ENCODE data around the gene LSR. TPM values are rescaled to one million over a fixed set of nuclear protein-coding genes. Genes with fewer than 3 reads are reported as not detected.

LSR gene, protein sequence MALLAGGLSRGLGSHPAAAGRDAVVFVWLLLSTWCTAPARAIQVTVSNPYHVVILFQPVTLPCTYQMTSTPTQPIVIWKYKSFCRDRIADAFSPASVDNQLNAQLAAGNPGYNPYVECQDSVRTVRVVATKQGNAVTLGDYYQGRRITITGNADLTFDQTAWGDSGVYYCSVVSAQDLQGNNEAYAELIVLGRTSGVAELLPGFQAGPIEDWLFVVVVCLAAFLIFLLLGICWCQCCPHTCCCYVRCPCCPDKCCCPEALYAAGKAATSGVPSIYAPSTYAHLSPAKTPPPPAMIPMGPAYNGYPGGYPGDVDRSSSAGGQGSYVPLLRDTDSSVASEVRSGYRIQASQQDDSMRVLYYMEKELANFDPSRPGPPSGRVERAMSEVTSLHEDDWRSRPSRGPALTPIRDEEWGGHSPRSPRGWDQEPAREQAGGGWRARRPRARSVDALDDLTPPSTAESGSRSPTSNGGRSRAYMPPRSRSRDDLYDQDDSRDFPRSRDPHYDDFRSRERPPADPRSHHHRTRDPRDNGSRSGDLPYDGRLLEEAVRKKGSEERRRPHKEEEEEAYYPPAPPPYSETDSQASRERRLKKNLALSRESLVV
- total RNA-seq, result 10 to 100 TPM; 24.2 to 41.1 TPM

DNA sequence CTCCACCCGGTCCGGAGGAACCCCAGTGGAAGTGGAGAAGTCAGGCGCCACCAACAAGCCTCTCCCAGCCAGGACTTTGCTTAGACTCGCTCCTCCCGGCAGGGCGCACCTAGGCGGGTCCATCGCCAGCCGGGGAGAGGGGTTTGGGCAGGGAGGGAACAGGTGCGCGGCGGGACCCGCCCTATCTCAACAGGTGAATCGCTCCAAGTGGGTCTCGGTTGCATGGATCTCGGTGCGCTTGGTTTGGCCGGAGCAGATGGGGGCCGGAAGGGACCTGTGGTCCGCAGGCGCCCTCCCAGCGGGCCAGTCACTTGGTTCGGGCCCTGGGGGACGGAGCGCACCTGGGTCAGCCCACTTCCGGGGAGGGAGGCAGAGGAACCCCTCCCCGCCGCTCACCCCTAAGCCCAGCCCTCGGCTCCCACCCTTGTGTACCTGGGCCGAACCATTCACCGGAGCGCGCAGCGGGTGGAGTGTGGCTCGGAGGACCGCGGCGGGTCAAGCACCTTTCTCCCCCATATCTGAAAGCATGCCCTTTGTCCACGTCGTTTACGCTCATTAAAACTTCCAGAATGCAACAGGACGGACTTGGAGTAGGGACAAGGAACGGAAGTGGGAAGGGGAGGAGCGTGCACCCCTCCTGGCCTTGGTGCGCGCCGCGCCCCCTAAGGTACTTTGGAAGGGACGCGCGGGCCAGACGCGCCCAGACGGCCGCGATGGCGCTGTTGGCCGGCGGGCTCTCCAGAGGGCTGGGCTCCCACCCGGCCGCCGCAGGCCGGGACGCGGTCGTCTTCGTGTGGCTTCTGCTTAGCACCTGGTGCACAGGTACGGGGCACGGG lies at the start of gene LSR:
TSS of gene LSR (plus strand) at position 693 of the 836 bp plus-strand sequence. CDS start at position 714, 21 bp downstream.
- peaks cover 25% of the 10 kb centered on the region for H3K27me3 Mint-ChIP-seq (ENCODE audit: low read depth)
- peaks cover 8 to 10% of the 10 kb centered on the region in 2 donors for H3K36me3 Mint-ChIP-seq (ENCODE audit: insufficient read depth in 2 of 2)
- H3K4me3 Mint-ChIP-seq, result peak within 1 kb of the TSS; percentile 90 to 96
- peak; percentile 85 to 86 for DNase-seq
- ATAC-seq (replicated peaks in 1 of 2), result peak; percentile 93
- H3K9me3 Mint-ChIP-seq, result peaks cover 0 to 5% of the 10 kb centered on the region in 2 donors
- H3K27ac Mint-ChIP-seq, result peak within 1 kb of the TSS; percentile 92
- peaks cover 34% of the 10 kb centered on the region for H3K4me1 Mint-ChIP-seq (ENCODE audit: low read depth)

DNA sequence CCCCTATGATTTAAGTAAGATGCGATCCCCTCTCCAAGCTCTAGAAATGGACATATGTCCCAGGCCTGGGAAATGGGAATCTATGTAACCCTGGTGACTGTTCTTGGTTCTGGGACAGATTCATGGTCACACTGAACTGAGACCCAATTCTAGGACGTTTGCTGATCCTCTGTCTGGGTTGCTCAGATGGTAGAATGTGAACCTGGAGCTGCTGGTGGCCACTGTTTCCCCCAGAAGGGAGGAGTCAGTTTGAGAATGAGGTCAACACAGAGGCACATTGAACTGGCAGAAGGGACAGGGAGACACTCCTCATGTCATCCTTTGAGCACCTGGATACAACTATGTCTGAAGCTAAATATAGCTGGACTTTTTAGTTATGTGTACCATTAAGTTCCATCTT lies 49.3 kb upstream of the LSR start:
- Mint-ChIP-seq H3K4me3 (no peak overlapping the region), H3K9me3 (no peaks in the 10 kb centered on the region), H3K27me3 (ENCODE audit: low read depth) (no peaks in the 10 kb centered on the region), H3K27ac (no peak overlapping the region), H3K36me3 (ENCODE audit: insufficient read depth in 2 of 2) (peaks cover 0 to 1% of the 10 kb centered on the region in 2 donors), H3K4me1 (ENCODE audit: low read depth) (peaks cover 46% of the 10 kb centered on the region)
- ATAC-seq (replicated peaks in 1 of 2) (no peak), DNase-seq (no peak)

DNA sequence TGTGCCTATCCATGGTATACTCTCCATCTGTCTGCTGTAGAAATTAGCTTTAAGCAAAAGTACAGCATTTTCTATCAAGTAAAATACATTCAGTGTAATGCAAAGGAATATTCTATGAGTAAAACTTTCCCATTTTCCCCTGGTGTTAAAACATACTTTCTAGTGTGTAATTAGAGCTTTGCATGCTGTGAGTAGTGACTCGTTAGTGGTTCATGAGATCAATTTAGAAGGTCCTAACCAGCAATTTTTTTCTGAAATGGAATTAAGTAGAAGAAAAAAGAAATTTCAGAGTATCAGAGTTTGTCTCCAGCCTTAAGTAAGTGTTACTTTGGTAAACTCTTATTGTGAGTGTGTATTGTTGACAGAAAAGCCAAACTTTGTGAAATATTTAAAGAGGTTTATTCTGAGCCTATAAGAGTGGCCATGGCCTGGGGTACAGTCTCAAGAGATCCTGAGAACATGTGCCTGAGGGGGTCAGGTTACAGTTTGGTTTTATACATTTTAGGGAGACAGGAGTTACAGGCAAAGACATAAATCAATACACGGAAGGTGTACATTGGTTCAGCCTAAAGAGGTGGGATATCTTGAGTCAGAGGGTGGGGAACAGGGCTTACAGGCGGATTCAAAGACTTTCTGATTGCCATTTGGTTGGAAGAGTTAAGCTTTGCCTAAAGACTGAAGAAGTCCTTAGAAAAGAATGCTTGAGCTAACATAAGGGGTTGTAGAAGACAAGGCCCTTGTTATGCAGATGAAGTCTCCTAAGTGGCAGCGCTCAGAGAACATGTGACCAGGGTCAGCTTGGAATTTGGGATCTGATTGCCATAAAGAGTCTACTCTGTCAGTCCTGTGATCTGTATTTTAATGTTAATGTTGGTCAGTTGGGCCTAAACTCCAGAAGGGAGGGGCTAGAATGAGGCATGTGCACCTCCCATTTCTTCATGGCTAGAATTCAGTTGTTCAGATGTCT lies 45.8 kb upstream of the LSR start:
- no peak overlapping the region for H3K4me3 Mint-ChIP-seq

DNA sequence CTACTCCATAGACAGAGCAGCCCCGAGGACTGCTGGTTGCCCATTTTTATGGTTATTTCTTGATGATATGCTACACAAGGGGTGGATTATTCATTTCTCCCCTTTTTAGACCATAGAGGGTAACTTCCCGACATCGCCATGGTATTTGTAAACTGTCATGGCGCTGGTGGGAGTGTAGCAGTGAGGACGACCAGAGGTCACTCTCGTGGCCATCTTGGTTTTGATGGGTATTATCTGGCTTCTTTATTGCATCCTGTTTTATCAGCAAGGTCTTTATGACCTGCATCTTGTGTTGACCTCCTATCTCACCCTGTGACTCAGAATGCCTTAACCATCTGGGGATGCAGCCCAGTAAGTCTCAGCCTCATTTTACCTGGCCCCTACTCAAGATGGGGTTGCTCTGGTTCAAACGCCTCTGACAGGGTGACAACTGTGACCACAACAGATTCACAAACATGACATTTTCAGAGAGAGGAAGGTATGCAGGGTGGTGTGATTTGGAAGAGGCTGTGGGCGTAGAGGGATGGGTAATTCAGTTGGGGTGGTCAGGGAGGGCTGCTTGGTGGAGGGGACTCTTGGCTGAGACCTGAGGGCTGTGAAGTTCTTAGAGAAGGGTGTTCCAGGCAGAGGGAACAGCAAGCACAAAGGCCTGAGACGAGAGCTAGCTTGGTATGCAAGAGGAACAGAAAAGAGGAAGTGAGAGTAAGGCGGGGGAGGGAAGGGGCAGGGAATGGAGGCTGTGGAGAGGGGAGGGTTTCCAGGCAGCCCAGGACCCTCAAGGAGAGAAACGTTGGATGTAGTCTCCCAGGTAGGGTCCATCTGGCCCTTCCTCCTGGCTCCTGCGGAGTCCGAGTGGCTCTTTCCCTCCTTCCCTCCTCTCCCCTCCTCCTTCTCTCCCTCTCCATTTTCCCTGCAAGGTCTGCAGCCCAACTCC lies 43.7 kb upstream of the LSR start:
- Mint-ChIP-seq H3K4me3 (peak overlapping the region; percentile 66), H3K27me3 (ENCODE audit: low read depth) (no peaks in the 10 kb centered on the region), H3K4me1 (ENCODE audit: low read depth) (peaks cover 81% of the 10 kb centered on the region), H3K27ac (peak overlapping the region; percentile 90), H3K9me3 (no peaks in the 10 kb centered on the region), H3K36me3 (ENCODE audit: insufficient read depth in 2 of 2) (peaks cover 0 to 2% of the 10 kb centered on the region in 2 donors)
- peak; percentile 43 for ATAC-seq (replicated peaks in 1 of 2)
- peak in 1 of 2 donors; percentile 23 for DNase-seq

More for the DNA sequence above, 45.8 kb upstream of the LSR start:
- H3K4me1 Mint-ChIP-seq (ENCODE audit: low read depth), result peaks cover 81% of the 10 kb centered on the region
- peaks cover 0 to 1% of the 10 kb centered on the region in 2 donors for H3K36me3 Mint-ChIP-seq (ENCODE audit: insufficient read depth in 2 of 2)
- H3K9me3 Mint-ChIP-seq, result no peaks in the 10 kb centered on the region
- H3K27ac Mint-ChIP-seq, result peak overlapping the region; percentile 43
- ATAC-seq (replicated peaks in 1 of 2) (no peak), DNase-seq (no peak)
- H3K27me3 Mint-ChIP-seq (ENCODE audit: low read depth), result no peaks in the 10 kb centered on the region

DNA sequence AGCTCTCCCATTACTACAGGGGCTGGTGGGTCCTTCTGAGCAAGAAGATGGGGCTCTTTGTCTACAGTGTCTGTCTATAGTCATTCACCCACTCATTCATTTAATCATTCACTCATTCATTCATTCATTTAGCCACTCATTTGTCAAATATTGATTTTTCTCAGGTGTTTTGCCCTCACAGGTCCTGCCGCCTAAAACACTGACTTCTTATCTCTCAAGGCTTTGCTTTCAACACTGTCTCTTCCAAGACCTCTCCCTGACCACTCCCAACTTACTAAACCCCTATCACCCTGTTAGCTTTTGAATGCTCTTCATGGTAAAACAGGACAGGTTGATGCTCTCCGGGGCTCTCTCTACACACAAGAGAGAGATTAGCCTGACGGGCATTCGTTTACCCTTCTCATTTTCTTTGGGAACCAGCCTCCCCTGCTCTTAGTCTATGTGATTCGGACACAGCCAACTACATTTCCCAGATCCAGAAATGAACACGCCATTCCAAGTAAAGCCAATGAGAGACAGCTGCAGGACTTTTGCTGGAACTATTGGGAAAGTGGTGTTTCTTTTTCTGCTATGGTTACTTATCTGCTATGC lies 43.0 kb upstream of the LSR start:
- Mint-ChIP-seq H3K36me3 (ENCODE audit: insufficient read depth in 2 of 2) (peaks cover 0 to 2% of the 10 kb centered on the region in 2 donors), H3K4me1 (ENCODE audit: low read depth) (peaks cover 85% of the 10 kb centered on the region), H3K9me3 (no peaks in the 10 kb centered on the region), H3K4me3 (peak overlapping the region; percentile 66), H3K27ac (peak overlapping the region; percentile 90), H3K27me3 (ENCODE audit: low read depth) (no peaks in the 10 kb centered on the region)
- DNase-seq, result no peak
- ATAC-seq (replicated peaks in 1 of 2), result no peak

DNA sequence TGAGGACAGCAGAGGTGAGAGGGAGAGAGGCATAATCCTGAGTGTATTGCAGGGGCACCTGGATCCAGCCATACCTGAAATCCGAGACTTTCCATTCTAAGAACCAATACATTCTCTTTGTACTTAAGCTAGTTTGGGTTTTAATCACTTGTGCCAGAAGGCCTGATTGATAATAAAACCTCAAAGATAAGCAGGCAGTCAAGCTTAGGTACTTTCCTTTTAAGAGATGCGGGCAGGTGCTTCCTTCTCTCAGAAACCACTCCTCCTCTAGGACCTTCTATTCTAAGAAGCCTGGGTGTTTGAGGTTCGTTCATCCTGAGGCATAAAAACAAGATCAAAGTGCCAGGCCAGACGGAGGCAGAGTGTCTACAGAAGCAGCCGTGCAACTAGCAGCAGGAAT lies 42.4 kb upstream of the LSR start:
- DNase-seq (peak; percentile 36 to 41), ATAC-seq (replicated peaks in 1 of 2) (peak; percentile 50 to 53)
- Mint-ChIP-seq H3K4me3 (peak overlapping the region; percentile 66), H3K9me3 (no peaks in the 10 kb centered on the region), H3K27ac (peak overlapping the region; percentile 90), H3K36me3 (ENCODE audit: insufficient read depth in 2 of 2) (peaks cover 0 to 2% of the 10 kb centered on the region in 2 donors), H3K4me1 (ENCODE audit: low read depth) (peaks cover 86% of the 10 kb centered on the region), H3K27me3 (ENCODE audit: low read depth) (no peaks in the 10 kb centered on the region)

DNA sequence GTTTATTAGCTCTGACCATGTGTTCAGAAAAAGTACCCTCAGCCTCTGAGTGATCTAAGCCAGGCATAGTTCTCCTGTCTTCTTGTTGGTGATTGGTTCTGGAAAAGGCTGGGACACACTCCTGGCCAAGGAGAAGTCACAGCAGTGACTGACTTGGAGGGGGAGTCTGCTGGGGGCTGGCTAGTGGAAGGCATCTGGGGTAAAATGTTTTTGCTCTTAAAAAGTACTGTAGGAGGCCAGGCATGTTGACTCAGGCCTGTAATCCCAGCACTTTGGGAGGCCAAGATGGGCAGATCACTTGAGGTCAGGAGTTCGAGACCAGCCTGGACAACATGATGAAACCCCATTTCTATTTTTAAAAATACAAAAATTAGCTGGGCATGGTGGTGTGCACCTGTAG lies 41.9 kb upstream of the LSR start:
- ATAC-seq (replicated peaks in 1 of 2), result no peak
- Mint-ChIP-seq H3K4me3 (peak overlapping the region; percentile 66), H3K27ac (peak overlapping the region; percentile 90), H3K4me1 (ENCODE audit: low read depth) (peaks cover 86% of the 10 kb centered on the region), H3K9me3 (no peaks in the 10 kb centered on the region), H3K27me3 (ENCODE audit: low read depth) (no peaks in the 10 kb centered on the region), H3K36me3 (ENCODE audit: insufficient read depth in 2 of 2) (peaks cover 0 to 2% of the 10 kb centered on the region in 2 donors)
- no peak for DNase-seq

DNA sequence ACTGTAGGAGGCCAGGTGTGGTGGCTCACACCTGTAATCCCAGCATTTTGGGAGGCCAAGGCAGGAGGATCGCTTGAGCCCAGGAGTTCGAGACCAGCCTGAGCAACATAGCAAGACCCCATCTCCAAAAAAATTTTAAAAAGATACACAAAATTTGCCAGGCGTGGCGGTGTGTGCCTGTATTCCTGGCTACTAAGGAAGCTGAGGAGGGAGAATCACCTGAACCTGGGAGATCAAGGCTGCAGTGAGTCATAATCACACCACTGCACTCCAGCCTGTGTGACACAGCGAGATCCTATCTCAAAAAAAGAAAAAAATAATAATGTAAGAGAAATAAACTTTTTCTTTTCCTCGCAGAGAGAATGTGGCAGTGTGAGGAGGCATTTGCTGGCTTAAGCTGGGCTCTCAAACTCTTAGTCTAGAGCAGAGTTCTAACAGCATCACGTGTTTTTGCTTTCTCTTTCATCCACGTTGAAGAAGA lies 41.4 kb upstream of the LSR start:
- H3K36me3 Mint-ChIP-seq (ENCODE audit: insufficient read depth in 2 of 2), result peaks cover 0 to 5% of the 10 kb centered on the region in 2 donors
- DNase-seq (no peak), ATAC-seq (replicated peaks in 1 of 2) (no peak)
- peak overlapping the region; percentile 31 to 66 for H3K4me3 Mint-ChIP-seq
- H3K9me3 Mint-ChIP-seq, result no peaks in the 10 kb centered on the region
- H3K27me3 Mint-ChIP-seq (ENCODE audit: low read depth), result no peaks in the 10 kb centered on the region
- H3K27ac Mint-ChIP-seq, result no peak overlapping the region
- H3K4me1 Mint-ChIP-seq (ENCODE audit: low read depth), result peaks cover 86% of the 10 kb centered on the region

DNA sequence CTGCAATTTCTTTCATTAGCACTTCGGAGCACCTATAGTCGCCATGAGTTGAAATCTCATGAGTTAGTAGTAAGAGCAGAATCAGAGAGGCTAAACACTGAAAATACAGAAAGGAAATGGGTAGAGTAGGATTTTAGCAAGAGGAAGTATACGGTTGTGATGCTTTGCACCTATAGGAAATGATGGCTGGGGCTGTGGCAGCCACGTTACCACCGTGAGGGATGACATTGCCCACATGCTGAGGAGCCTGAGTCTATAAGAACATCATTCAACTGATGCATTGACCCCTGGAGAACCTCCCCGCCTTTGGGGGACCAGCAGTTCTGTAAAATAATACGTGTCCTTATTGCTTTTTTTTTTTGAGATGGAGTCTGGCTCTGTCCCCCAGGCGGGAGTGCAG lies 40.7 kb upstream of the LSR start:
- H3K4me3 Mint-ChIP-seq, result peak overlapping the region in 1 of 2 donors; percentile 31
- DNase-seq, result no peak

DNA sequence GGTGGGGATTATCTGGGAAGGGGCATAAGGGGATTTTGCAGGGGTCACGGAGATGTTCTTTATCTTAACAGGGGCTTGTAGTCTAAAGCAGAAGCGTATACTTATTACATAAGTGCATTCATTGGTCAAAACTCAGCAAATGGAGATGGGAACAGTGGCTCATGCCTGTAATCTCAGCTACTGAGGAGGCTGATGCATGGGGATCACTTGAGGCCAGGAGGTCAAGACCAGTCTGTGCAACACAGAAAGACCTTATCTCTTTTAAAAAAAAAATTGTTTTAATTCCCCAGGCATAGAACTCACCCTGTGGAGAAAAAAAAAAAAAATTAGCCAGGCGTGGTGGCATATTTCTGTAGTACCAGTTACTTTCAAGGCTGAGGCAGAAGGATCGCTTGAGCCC lies 39.2 kb upstream of the LSR start:
- H3K4me1 Mint-ChIP-seq (ENCODE audit: low read depth), result peaks cover 86% of the 10 kb centered on the region
- H3K27ac Mint-ChIP-seq, result peak overlapping the region; percentile 35
- ATAC-seq (replicated peaks in 1 of 2), result no peak
- no peaks in the 10 kb centered on the region for H3K27me3 Mint-ChIP-seq (ENCODE audit: low read depth)
- peaks cover 0 to 5% of the 10 kb centered on the region in 2 donors for H3K36me3 Mint-ChIP-seq (ENCODE audit: insufficient read depth in 2 of 2)
- H3K4me3 Mint-ChIP-seq, result no peak overlapping the region
- no peak for DNase-seq
- no peaks in the 10 kb centered on the region for H3K9me3 Mint-ChIP-seq

More for the DNA sequence above, 40.7 kb upstream of the LSR start:
- H3K27me3 Mint-ChIP-seq (ENCODE audit: low read depth), result no peaks in the 10 kb centered on the region
- H3K27ac Mint-ChIP-seq, result peak overlapping the region; percentile 22
- no peaks in the 10 kb centered on the region for H3K9me3 Mint-ChIP-seq
- H3K36me3 Mint-ChIP-seq (ENCODE audit: insufficient read depth in 2 of 2), result peaks cover 0 to 5% of the 10 kb centered on the region in 2 donors
- no peak for ATAC-seq (replicated peaks in 1 of 2)
- peaks cover 86% of the 10 kb centered on the region for H3K4me1 Mint-ChIP-seq (ENCODE audit: low read depth)
